ENCODE results near the gene CFAP90. TPM values are rescaled to one million over a fixed set of nuclear protein-coding genes. Genes with fewer than 3 reads are reported as not detected.
A peak's percentile ranks its signal among the peaks of the same experiment; 100 is the strongest.

CFAP90 gene
- total and polyA plus RNA-seq, 4 experiments from 2014 or later: not detected

DNA sequence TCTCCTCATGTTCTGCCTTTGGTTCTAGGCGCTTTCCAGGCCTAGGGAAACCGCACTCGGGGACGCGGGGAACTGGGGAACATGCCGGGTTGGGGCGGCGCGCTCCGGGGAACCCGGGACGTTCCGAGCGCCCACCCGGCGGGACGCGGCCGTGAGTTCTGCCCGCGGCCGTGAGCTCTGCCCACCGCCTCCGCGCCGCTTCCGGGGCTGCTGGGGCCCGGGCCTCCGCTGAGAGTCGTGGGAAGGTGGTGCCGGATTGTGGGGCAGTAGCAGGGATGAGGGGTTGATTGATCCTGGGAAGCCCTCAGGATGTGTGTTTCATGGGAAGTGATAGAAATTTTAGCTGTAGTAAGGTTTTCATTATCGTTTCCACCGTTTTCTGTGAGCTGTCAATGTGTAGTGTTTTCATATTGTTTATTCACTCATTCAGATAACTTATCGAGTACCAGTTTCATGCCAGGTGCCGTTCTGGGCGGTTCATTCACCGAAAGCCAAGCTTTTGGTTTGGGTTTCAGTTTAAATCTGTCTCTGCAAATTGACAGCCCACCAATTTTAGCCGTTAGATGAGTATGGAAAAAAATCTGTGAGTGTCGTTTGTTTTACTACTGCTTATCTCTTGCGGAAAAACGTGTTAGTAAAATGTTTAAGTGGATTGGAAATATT lies 18.7 kb upstream of the CFAP90 start:
- CTCF ChIA-PET (ENCODE audit: partially characterized antibody): interaction anchor here (1.7 to 3.9 kb wide), 4 partner anchors 10 to 18 kb away, joined by 4 to 25 read pairs (median 16); no protein-coding TSS in a partner anchor
- H3K9me3 Mint-ChIP-seq: peaks cover 0 to 2% (median 0%) of the 10 kb centered on the region in 8 donors
- H3K4me3 Mint-ChIP-seq: peak overlapping the region; percentile 94 to 97 (median 96)
- Histone ChIP-seq H3K4me1 (ENCODE audit: insufficient read depth, low read length) (peaks cover 73% of the 10 kb centered on the region), H3K27me3 (ENCODE audit: insufficient read depth, low read length) (no peaks in the 10 kb centered on the region), H3K9me3 (ENCODE audit: control insufficient read depth in 1 of 2, low read length in 2 of 2) (no peaks in the 10 kb centered on the region), H3K4me3 (ENCODE audit: low read length in 2 of 2) (peak overlapping the region; percentile 62 to 77), H3K36me3 (ENCODE audit: insufficient read depth, low read length) (peaks cover 8% of the 10 kb centered on the region), H3K27ac (ENCODE audit: low read depth, low read length) (peak overlapping the region; percentile 84)
- H3K27ac Mint-ChIP-seq: peak overlapping the region; percentile 90 to 98 (median 96)
- peak in 2 of 5 donors; percentile 32 to 34 for DNase-seq
- no peaks in the 10 kb centered on the region for H3K27me3 Mint-ChIP-seq
- H3K4me1 Mint-ChIP-seq: peaks cover 56 to 89% (median 79%) of the 10 kb centered on the region in 4 donors
- H3K36me3 Mint-ChIP-seq: peaks cover 14 to 44% of the 10 kb centered on the region in 2 donors
- POLR2A ChIA-PET (ENCODE audit: partially characterized antibody): interaction anchor here (0.6 to 3.1 kb wide), 13 partner anchors 8 to 1491 kb away, joined by 3 to 30 read pairs (median 5); partner anchors contain the start of genes CFAP90, MED10, NSUN2 and SRD5A1
- intact Hi-C loops (cut with micrococcal nuclease): loop anchor here (1.0 to 5.0 kb wide), 4 partner anchors 11 to 1236 kb away; partner anchors contain the start of genes NSUN2, SRD5A1 and TENT4A

DNA sequence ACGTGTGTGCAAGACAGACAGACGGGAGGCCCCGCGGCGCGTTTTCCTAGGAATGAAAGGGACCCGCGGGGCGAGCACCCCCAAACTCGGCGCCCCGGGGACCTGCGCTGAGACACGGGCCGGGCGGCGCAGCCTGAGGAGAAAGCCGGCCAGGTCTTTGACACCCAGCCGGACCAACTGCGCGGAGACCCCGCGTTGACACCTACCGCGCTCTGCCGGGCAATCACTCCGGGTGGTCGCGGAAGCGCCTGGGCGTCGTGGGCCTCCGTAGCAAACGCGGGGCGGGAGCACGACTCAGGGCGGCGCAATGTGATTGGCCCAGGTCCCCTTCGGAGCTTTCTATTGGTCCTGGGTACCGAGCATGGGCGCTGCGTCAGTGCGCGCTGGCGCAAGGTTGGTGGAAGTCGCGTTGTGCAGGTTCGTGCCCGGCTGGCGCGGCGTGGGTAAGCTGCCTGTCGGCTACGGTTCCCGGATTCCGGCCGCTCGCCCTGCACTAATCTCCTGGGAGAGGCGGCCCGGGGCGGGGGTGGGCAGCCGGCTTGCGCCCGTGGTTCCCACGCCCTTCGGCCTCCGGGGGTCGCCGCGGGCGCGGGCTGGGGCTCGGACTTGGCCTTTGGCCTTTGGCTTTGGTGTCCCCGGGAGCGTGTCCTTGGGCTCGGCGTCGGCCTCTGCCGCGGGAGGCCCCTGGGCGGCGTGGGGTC lies 18.0 kb upstream of the CFAP90 start, which contains the start of the genes FASTKD3 and MTRR:
Gene FASTKD3 (minus strand): TSS at position 259 of the 701 bp plus-strand sequence. CDS start 948 bp downstream, outside the sequence.
Gene MTRR (plus strand): TSS at position 376 of the 701 bp plus-strand sequence. CDS start 1,647 bp downstream, outside the sequence.
- H3K27me3 ChIP-seq (ENCODE audit: insufficient read depth, low read length): no peaks in the 10 kb centered on the region
- no peaks in the 10 kb centered on the region for H3K9me3 ChIP-seq (ENCODE audit: control insufficient read depth in 1 of 2, low read length in 2 of 2)
- peak within 1 kb of the TSS; percentile 95 to 99 (median 97) for H3K4me3 Mint-ChIP-seq
- intact Hi-C loops (cut with micrococcal nuclease): loop anchor here (1.0 to 5.0 kb wide), 4 partner anchors 11 to 1236 kb away; partner anchors contain the start of genes NSUN2, SRD5A1 and TENT4A
- peaks cover 0 to 2% (median 0%) of the 10 kb centered on the region in 8 donors for H3K9me3 Mint-ChIP-seq
- ChIA-PET CTCF (ENCODE audit: partially characterized antibody) (interaction anchor here (1.7 to 3.9 kb wide), 4 partner anchors 9 to 18 kb away, joined by 4 to 25 read pairs (median 16); no protein-coding TSS in a partner anchor), POLR2A (ENCODE audit: partially characterized antibody) (interaction anchor here (0.6 to 3.1 kb wide), 12 partner anchors 9 to 1491 kb away, joined by 3 to 30 read pairs (median 6); partner anchors contain the start of genes CFAP90, MED10, NSUN2 and SRD5A1)
- peak within 1 kb of the TSS; percentile 62 to 77 for H3K4me3 ChIP-seq (ENCODE audit: low read length in 2 of 2)
- peaks cover 53 to 85% (median 76%) of the 10 kb centered on the region in 4 donors for H3K4me1 Mint-ChIP-seq
- DNase-seq: peak; percentile 87 to 91 (median 89)
- H3K36me3 ChIP-seq (ENCODE audit: insufficient read depth, low read length): peaks cover 10% of the 10 kb centered on the region
- H3K27ac ChIP-seq (ENCODE audit: low read depth, low read length): peak within 1 kb of the TSS; percentile 84
- H3K4me1 ChIP-seq (ENCODE audit: insufficient read depth, low read length): peaks cover 66% of the 10 kb centered on the region
- H3K27me3 Mint-ChIP-seq: no peaks in the 10 kb centered on the region
- peak within 1 kb of the TSS; percentile 90 to 98 (median 96) for H3K27ac Mint-ChIP-seq
- peaks cover 16 to 43% of the 10 kb centered on the region in 2 donors for H3K36me3 Mint-ChIP-seq

DNA sequence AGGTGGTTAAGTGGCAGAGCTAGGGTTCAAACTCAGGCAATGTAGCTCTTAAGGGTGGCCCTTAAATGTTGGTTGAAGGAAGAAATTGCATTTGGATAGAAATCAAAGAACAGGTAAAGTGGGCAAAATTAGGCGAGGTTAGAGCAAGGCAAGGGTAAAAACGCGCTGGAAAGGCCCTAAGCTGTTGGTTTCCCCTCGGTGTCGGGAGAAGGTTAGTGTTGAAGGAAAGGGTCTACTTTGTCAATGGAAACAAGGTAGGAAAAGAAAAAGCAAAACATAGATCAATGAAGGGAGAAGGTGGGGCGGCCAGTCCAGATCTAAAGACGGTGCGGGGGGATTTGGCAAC lies 17.5 kb upstream of the CFAP90 start:
- Mint-ChIP-seq H3K4me1 (peaks cover 49 to 80% (median 71%) of the 10 kb centered on the region in 4 donors), H3K4me3 (peak overlapping the region; percentile 91 to 99 (median 95)), H3K36me3 (peaks cover 20 to 45% of the 10 kb centered on the region in 2 donors), H3K9me3 (peaks cover 0 to 2% (median 0%) of the 10 kb centered on the region in 8 donors), H3K27ac (peak overlapping the region; percentile 79 to 98 (median 92)), H3K27me3 (no peaks in the 10 kb centered on the region)
- no peaks in the 10 kb centered on the region for H3K9me3 ChIP-seq (ENCODE audit: control insufficient read depth in 1 of 2, low read length in 2 of 2)
- ChIA-PET CTCF (ENCODE audit: partially characterized antibody) (interaction anchor here (1.7 to 3.9 kb wide), 4 partner anchors 9 to 19 kb away, joined by 4 to 25 read pairs (median 16); no protein-coding TSS in a partner anchor), POLR2A (ENCODE audit: partially characterized antibody) (interaction anchor here (0.7 to 3.1 kb wide), 12 partner anchors 9 to 1490 kb away, joined by 3 to 30 read pairs (median 6); partner anchors contain the start of genes CFAP90, MED10, NSUN2 and SRD5A1)
- no peak for DNase-seq
- intact Hi-C loops (cut with micrococcal nuclease): loop anchor here (5.0 kb wide), 1 partner anchor 1156 kb away; the partner anchor contains the start of gene TENT4A
- H3K27me3 ChIP-seq (ENCODE audit: insufficient read depth, low read length): no peaks in the 10 kb centered on the region
- H3K27ac ChIP-seq (ENCODE audit: low read depth, low read length): peak overlapping the region; percentile 84
- H3K4me3 ChIP-seq (ENCODE audit: low read length in 2 of 2): peak overlapping the region; percentile 62 to 77
- H3K36me3 ChIP-seq (ENCODE audit: insufficient read depth, low read length): peaks cover 10% of the 10 kb centered on the region
- H3K4me1 ChIP-seq (ENCODE audit: insufficient read depth, low read length): peaks cover 62% of the 10 kb centered on the region

DNA sequence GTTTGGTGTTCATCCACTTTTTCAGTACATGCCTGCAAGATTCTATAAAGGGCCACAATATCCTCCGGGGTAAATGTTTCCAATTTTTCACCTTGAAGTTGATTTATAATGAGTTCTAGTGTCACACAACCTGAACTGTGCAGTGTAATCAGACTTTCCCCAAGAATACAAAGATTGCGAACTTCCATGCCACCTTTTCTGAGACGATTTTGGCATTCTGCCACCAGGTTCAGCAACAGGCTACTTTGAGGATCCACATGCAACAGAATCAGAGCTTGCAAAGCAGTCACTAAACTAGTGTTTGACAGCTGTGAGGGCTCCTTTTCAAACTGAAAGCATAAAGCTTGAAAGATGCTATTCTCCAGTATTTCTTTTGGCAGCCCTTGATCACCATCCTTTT lies 16.3 kb upstream of the CFAP90 start:
- Histone ChIP-seq H3K27ac (ENCODE audit: low read depth, low read length) (no peak overlapping the region), H3K27me3 (ENCODE audit: insufficient read depth, low read length) (no peaks in the 10 kb centered on the region), H3K4me3 (ENCODE audit: low read length in 2 of 2) (no peak overlapping the region), H3K36me3 (ENCODE audit: insufficient read depth, low read length) (peaks cover 15% of the 10 kb centered on the region), H3K9me3 (ENCODE audit: control insufficient read depth in 1 of 2, low read length in 2 of 2) (no peaks in the 10 kb centered on the region), H3K4me1 (ENCODE audit: insufficient read depth, low read length) (peaks cover 51% of the 10 kb centered on the region)
- POLR2A ChIA-PET (ENCODE audit: partially characterized antibody): interaction anchor here (2.1 to 3.1 kb wide), 3 partner anchors 7 to 19 kb away, joined by 9 to 30 read pairs (median 12); no protein-coding TSS in a partner anchor
- peaks cover 0 to 2% (median 0%) of the 10 kb centered on the region in 8 donors for H3K9me3 Mint-ChIP-seq
- peaks cover 40 to 68% (median 61%) of the 10 kb centered on the region in 4 donors for H3K4me1 Mint-ChIP-seq
- H3K27ac Mint-ChIP-seq: peak overlapping the region in 1 of 7 donors; percentile 33
- CTCF ChIA-PET (ENCODE audit: partially characterized antibody): interaction anchor here (1.3 to 3.9 kb wide), 3 partner anchors 10 to 20 kb away, joined by 4 to 25 read pairs (median 4); no protein-coding TSS in a partner anchor
- intact Hi-C loops (cut with micrococcal nuclease): loop anchor here (5.0 kb wide), 1 partner anchor 1155 kb away; the partner anchor contains the start of gene TENT4A
- no peaks in the 10 kb centered on the region for H3K27me3 Mint-ChIP-seq
- H3K4me3 Mint-ChIP-seq: peak overlapping the region in 6 of 8 donors; percentile 9 to 91 (median 38)
- H3K36me3 Mint-ChIP-seq: peaks cover 24 to 54% of the 10 kb centered on the region in 2 donors
- no peak for DNase-seq

DNA sequence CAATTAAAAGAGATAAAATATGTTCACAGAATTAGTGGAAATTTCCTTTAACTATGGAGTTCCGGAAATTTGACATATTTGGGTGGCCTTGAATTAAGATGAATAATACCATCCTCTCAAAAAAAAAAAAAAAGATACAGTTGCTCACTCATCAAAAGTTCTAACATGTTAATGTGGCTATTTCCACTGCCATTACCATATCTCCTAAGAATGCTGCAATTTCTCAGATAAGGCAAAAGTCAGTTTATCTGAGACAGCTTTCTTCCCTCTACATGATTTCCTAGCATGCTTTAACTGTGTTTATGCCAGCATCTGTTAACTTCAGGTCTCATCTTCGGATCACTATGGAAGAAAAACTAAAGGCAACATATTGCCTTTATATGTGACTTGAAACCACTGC lies 15.3 kb upstream of the CFAP90 start:
- ChIA-PET POLR2A (ENCODE audit: partially characterized antibody) (no interaction called here), CTCF (ENCODE audit: partially characterized antibody) (interaction anchor here (0.7 to 1.5 kb wide), 2 partner anchors 16 to 42 kb away, joined by 3 to 4 read pairs; no protein-coding TSS in a partner anchor)
- Mint-ChIP-seq H3K27ac (peak overlapping the region in 2 of 7 donors; percentile 12 to 36), H3K27me3 (no peaks in the 10 kb centered on the region), H3K9me3 (peaks cover 0 to 2% (median 0%) of the 10 kb centered on the region in 8 donors), H3K36me3 (peaks cover 31 to 56% of the 10 kb centered on the region in 2 donors), H3K4me1 (peaks cover 30 to 57% (median 51%) of the 10 kb centered on the region in 4 donors), H3K4me3 (no peak overlapping the region)
- intact Hi-C loops (cut with micrococcal nuclease): loop anchor here (5.0 kb wide), 1 partner anchor 1154 kb away; the partner anchor contains the start of gene TENT4A
- Histone ChIP-seq H3K4me1 (ENCODE audit: insufficient read depth, low read length) (peaks cover 40% of the 10 kb centered on the region), H3K4me3 (ENCODE audit: low read length in 2 of 2) (no peak overlapping the region), H3K36me3 (ENCODE audit: insufficient read depth, low read length) (peaks cover 24% of the 10 kb centered on the region), H3K27ac (ENCODE audit: low read depth, low read length) (no peak overlapping the region), H3K9me3 (ENCODE audit: control insufficient read depth in 1 of 2, low read length in 2 of 2) (no peaks in the 10 kb centered on the region), H3K27me3 (ENCODE audit: insufficient read depth, low read length) (no peaks in the 10 kb centered on the region)
- DNase-seq: no peak

DNA sequence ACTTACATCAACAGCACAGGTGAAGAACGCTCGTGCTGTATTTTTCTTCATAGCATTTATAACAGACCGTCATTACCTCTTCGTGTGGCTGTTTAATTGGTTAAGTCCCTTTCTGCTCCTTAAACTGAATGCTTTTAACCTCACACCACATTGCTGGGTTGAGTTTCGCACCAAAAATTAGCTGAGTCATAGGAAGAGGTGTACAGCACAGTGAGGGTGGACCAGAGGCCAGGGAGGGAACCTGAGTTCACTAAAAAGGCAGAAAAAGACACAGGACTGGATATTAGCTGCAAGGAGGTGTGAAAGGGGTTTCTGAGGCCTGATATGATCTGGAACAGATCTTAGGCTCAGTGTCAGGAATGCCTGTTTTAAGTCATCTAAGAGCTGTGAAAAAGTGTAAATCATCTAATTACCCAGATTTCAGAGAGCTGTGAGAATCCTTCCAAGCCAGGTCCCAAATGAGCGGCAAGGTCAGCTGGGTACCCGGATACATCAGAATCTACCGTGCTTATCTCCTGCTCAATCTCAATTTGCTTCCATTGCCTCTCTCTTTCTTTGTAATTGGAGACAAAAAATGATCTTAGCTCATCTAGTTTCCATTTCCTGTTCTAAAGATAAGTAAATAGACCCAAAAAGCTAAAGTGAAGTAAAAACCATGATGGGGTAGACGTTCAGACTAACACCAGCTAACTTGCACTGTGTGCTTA lies 7.1 kb upstream of the CFAP90 start:
- H3K27me3 Mint-ChIP-seq: no peaks in the 10 kb centered on the region
- peaks cover 19 to 35% of the 10 kb centered on the region in 2 donors for H3K36me3 Mint-ChIP-seq
- no peaks in the 10 kb centered on the region for H3K9me3 ChIP-seq (ENCODE audit: control insufficient read depth in 1 of 2, low read length in 2 of 2)
- H3K9me3 Mint-ChIP-seq: no peaks in the 10 kb centered on the region
- ChIA-PET CTCF (ENCODE audit: partially characterized antibody) (interaction anchor here (0.8 to 6.6 kb wide), 12 partner anchors 9 to 1089 kb away, joined by 3 to 45 read pairs (median 4); partner anchors contain the start of genes FASTKD3 and MTRR), POLR2A (ENCODE audit: partially characterized antibody) (interaction anchor here (2.2 to 2.3 kb wide), 2 partner anchors 10 to 14 kb away, joined by 13 to 30 read pairs; partner anchors contain the start of genes FASTKD3 and MTRR)
- H3K4me1 ChIP-seq (ENCODE audit: insufficient read depth, low read length): peaks cover 19% of the 10 kb centered on the region
- peaks cover 13 to 20% (median 18%) of the 10 kb centered on the region in 4 donors for H3K4me1 Mint-ChIP-seq
- H3K27ac ChIP-seq (ENCODE audit: low read depth, low read length): no peak overlapping the region
- H3K27ac Mint-ChIP-seq: peak overlapping the region; percentile 44 to 89 (median 61)
- H3K36me3 ChIP-seq (ENCODE audit: insufficient read depth, low read length): peaks cover 13% of the 10 kb centered on the region
- DNase-seq: peak in 1 of 5 donors; percentile 7
- intact Hi-C loops (cut with micrococcal nuclease): loop anchor here (1.0 to 5.0 kb wide), 2 partner anchors 11 to 1076 kb away; partner anchors contain the start of genes FASTKD3 and MTRR
- no peak overlapping the region for H3K4me3 ChIP-seq (ENCODE audit: low read length in 2 of 2)
- peak overlapping the region in 4 of 8 donors; percentile 39 to 70 (median 50) for H3K4me3 Mint-ChIP-seq
- no peaks in the 10 kb centered on the region for H3K27me3 ChIP-seq (ENCODE audit: insufficient read depth, low read length)
